Large intestine (tissue), 3 donors: ENCODE measurements around the gene MTHFD1L. TPM values are rescaled to one million over a fixed set of nuclear protein-coding genes. Genes with fewer than 3 reads are reported as not detected.

Source experiments
- DNase-seq, 2 donors: peaks; one replicate each; pipeline versions ENCODE4 v3.0.0 to v3.0.0-alpha.2; 2013
- H3K27ac ChIP-seq: one replicate; pipeline ENCODE4 v1.5.1; 2013; ENCODE audit warnings: low read length
- H3K27me3 ChIP-seq: 2 replicates; pipeline ENCODE4 v1.6.1; 2013; ENCODE audit warnings: low read length; ENCODE audit not compliant: control insufficient read depth, insufficient read depth
- H3K36me3 ChIP-seq: 2 replicates; pipeline ENCODE4 v1.6.1; 2013; ENCODE audit warnings: low read length; ENCODE audit not compliant: control insufficient read depth, insufficient read depth
- H3K4me1 ChIP-seq: one replicate; pipeline ENCODE4 v1.6.1; 2013; ENCODE audit warnings: low read length; ENCODE audit not compliant: control insufficient read depth, insufficient read depth
- H3K4me3 ChIP-seq: one replicate; pipeline ENCODE4 v1.5.1; 2013; ENCODE audit warnings: low read length
- H3K9me3 ChIP-seq: one replicate; pipeline ENCODE4 v1.6.1; 2013; ENCODE audit warnings: mild to moderate bottlenecking, low read depth, low read length, moderate library complexity; ENCODE audit not compliant: control insufficient read depth
- WGBS: methylation state at CpG from one replicate; pipeline ENCODE4 v1.1.5; 2013; ENCODE audit warnings: low lambda C conversion rate; ENCODE audit not compliant: insufficient coverage; 5-methylcytosine and 5-hydroxymethylcytosine counted together
- polyA plus RNA-seq: library from polyadenylated mRNA; unstranded; fragments of 120-200 nt; gene quantifications from one replicate; pipeline ENCODE4 v1.2.1, GENCODE V29; 2013

Gene MTHFD1L
- polyA plus RNA-seq, 1 donor, result 11.7 TPM

DNA sequence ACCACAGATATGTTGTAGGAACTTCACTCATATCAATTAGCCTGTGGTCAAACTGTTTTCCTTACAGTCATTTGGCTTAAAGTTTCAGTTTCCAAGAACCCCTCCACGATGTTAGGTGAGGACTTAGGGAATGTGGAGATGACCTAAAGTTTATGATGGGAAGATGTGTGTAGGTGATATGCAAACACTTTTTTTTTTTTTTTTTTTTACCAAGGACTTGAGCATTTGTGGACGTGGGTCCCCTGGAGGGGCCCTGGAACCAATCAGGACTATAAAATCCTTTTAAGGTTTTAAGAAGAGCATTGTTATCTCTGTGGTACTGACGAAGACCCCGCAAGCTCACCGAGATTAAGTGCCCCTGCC is 478 bp upstream of the MTHFD1L start:
- no CpG with 5 or more reads among the region's 5 CpGs for WGBS
- no peak for DNase-seq
- H3K36me3 ChIP-seq, result no peaks in the 10 kb centered on the region

DNA sequence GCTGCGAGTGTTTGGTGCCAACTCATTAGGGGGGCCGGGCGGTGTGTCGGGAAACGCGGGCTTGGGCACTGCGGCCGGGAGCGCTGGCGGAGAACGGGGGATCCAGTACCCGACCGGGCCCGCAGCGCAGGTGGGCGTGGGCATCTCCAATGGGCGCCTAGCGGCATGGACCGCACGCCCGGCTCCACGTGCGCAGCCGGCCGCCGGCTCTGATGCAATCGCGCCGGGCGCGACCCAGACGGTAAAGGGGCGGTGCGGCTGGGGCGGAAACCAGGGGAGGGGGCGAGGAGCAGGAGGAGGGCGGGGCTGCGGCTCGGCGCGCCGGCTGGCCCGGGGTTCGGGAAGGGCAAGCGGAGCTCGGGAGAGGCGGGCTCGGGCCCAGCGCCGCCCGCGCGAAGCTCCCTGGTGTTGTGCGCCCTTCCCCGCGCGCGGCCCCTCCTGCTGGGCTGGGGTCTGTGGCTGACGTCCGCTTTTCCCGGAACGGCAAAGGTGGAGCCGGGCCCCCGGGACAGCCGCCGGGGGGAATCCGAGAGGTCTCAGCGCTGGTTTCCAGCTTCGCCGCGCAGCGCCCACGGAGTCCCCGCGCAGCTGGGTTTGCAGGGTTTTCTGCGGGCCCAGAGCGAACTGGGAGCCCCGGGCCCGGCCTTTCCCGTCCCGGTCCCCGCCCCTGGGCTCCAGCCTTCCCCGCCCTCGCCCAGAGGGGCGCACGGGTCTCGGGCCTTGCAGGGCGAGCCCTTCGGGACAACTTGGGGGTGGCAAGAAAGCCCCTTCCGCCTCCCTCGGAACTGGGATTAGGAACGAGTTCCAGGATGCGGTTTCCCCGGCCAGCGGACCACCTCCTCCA is 867 bp downstream of the MTHFD1L start:
- peak; percentile 83 to 87 for DNase-seq
- 0% methylated on average over 2 of the region's 95 CpGs for WGBS
- Histone ChIP-seq H3K36me3 (no peaks in the 10 kb centered on the region), H3K9me3 (no peaks in the 10 kb centered on the region), H3K27ac (peak overlapping the region; percentile 94), H3K4me3 (peak overlapping the region; percentile 73), H3K27me3 (no peaks in the 10 kb centered on the region), H3K4me1 (peaks cover 7% of the 10 kb centered on the region)

More for the DNA sequence above, 478 bp upstream of the MTHFD1L start:
- Histone ChIP-seq H3K27me3 (no peaks in the 10 kb centered on the region), H3K27ac (peak overlapping the region; percentile 80), H3K9me3 (no peaks in the 10 kb centered on the region), H3K4me1 (peaks cover 7% of the 10 kb centered on the region), H3K4me3 (peak overlapping the region; percentile 52)

DNA sequence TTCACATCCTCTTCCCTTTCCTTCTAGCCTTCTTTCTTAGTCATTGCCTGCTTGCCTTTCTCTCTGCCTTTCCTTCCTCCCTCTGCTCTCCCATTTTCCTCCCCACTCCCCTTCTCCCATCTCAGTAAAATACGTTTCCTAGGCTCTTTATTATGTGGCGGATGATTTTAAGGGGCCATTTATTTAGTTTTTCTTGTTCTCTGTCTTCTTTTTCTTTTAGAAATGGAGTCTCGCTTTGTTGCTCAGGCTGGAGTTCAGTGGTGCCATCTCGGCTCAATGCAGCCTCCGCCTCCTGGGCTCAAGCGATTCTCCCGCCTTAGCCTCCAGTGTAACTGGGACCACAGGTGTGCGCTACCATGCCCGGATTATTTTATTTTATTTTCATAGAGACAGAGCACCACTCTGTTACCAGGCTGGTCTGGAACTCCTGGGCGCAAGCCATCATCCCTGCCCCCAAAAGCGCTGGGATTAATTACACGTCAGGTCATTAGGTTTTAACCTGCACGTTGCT is 1.5 kb downstream of the MTHFD1L start:
- Histone ChIP-seq H3K36me3 (no peaks in the 10 kb centered on the region), H3K27ac (peak overlapping the region; percentile 94), H3K4me1 (peaks cover 7% of the 10 kb centered on the region), H3K4me3 (peak overlapping the region; percentile 73), H3K27me3 (no peaks in the 10 kb centered on the region), H3K9me3 (no peaks in the 10 kb centered on the region)
- WGBS, result 60% methylated on average over 5 of the region's 13 CpGs
- DNase-seq, result no peak

DNA sequence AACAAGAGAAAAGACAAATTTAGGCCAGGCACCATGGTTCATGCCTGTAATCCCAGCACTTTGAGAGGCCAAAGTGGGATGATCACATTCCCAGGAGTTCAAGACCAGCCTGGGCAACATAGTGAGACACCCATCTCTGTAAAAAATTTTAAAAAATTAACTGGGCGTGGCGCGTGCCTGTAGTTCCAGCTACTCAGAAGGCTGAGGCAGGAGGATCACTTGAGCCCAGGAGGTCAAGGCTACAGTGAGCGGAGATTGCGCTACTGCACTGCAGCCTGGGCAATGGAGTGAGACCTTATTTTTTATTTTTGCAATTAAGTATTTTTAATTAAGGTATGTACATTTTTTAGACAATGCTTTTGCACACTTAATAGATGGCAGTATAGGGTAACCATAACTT is 3.3 kb downstream of the MTHFD1L start:
- no peak for DNase-seq
- Histone ChIP-seq H3K9me3 (no peaks in the 10 kb centered on the region), H3K4me1 (peaks cover 7% of the 10 kb centered on the region), H3K27me3 (no peaks in the 10 kb centered on the region), H3K36me3 (no peaks in the 10 kb centered on the region), H3K4me3 (no peak overlapping the region), H3K27ac (no peak overlapping the region)
- no CpG with 5 or more reads among the region's 5 CpGs for WGBS

DNA sequence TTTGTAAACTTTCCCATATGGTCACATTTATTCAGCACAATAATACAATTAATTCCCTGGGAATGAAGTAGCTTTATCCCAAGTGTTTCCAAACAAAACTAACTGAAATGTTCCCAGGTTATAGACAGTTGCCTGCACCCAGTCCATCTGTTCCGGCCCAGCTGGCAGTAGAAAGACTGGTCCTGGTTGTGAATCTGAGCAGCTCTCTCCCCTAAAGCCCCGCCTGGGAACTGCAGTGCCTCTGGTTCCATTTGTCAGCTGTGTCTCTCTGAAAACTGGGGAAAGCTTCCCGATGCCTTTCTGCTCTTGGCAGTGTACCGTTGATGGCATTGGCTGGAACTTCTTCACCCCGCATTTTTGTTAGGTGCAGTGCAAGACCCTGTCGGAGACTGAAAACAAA is 8.7 kb downstream of the MTHFD1L start:
- WGBS, result no CpG with 5 or more reads among the region's 6 CpGs
- Histone ChIP-seq H3K9me3 (no peaks in the 10 kb centered on the region), H3K4me3 (no peak overlapping the region), H3K27ac (no peak overlapping the region), H3K27me3 (no peaks in the 10 kb centered on the region), H3K4me1 (peaks cover 3% of the 10 kb centered on the region), H3K36me3 (no peaks in the 10 kb centered on the region)
- DNase-seq, result no peak

DNA sequence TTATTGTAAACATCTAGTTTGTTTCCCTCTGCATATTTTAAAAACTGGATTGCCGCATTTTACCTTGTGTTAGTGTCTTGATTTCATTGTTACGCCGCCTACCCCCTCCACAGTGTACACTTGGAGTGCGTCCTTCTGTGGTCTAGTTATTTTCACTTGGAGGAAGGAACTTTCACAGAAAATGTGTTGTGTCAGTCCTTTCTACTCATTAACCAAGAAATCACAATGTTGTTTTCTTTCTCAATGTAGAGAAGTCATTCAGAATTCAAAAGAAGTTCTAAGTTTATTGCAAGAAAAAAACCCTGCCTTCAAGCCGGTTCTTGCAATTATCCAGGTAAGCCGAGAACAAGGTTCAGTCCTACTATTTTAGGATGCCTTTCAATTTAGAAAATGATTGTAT is 10.3 kb downstream of the MTHFD1L start:
- Histone ChIP-seq H3K36me3 (no peaks in the 10 kb centered on the region), H3K4me3 (no peak overlapping the region), H3K9me3 (no peaks in the 10 kb centered on the region), H3K27me3 (no peaks in the 10 kb centered on the region), H3K4me1 (peaks cover 3% of the 10 kb centered on the region), H3K27ac (no peak overlapping the region)
- no CpG with 5 or more reads among the region's 6 CpGs for WGBS
- no peak for DNase-seq

DNA sequence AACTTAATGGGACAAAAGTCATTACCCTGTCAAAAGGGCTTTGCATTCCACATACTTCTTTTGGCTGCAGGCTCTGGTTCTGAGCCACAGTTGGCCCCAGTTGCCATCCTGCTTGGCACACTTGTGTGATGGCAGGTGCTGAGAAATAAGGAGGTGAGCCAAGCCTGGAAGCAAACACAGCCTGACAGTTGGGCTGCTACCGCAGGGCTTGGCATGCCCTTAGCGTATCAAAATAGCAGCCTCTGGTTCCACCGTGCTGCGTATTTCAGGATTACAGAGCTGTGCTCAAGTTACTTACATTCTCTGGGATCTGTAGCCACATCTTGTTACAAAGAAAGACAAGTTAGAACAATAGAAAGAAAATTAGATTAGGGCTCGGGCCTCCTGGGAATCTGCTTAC is 11.1 kb downstream of the MTHFD1L start:
- Histone ChIP-seq H3K36me3 (no peaks in the 10 kb centered on the region), H3K27me3 (no peaks in the 10 kb centered on the region), H3K4me3 (no peak overlapping the region), H3K27ac (no peak overlapping the region), H3K4me1 (peaks cover 3% of the 10 kb centered on the region), H3K9me3 (no peaks in the 10 kb centered on the region)
- no peak for DNase-seq
- no CpG with 5 or more reads among the region's 5 CpGs for WGBS

DNA sequence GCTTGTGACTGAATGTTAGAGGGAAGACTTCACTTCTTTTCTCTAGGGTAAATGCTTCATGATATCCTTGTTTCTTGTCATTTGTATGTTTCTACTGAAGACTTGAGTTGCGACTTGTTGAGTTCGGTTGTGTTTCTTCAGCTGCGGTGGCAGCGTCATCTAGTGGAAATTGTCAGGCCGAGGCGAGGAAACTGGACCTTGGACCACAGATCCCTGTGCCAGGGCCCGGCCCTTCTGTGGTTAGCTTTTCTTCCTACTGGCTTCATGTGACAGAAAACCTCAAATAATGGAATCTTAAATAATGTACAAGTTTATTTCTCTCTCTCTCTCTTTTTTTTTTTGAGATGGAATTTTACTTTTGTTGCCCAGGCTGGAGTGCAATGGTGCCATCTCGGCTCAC is 12.4 kb downstream of the MTHFD1L start:
- H3K4me3 ChIP-seq, result no peak overlapping the region
- H3K27ac ChIP-seq, result no peak overlapping the region
- H3K27me3 ChIP-seq, result no peaks in the 10 kb centered on the region
- H3K36me3 ChIP-seq, result no peaks in the 10 kb centered on the region
- peak; percentile 60 to 83 for DNase-seq
- peaks cover 3% of the 10 kb centered on the region for H3K4me1 ChIP-seq
- H3K9me3 ChIP-seq, result no peaks in the 10 kb centered on the region
- no CpG with 5 or more reads among the region's 8 CpGs for WGBS

DNA sequence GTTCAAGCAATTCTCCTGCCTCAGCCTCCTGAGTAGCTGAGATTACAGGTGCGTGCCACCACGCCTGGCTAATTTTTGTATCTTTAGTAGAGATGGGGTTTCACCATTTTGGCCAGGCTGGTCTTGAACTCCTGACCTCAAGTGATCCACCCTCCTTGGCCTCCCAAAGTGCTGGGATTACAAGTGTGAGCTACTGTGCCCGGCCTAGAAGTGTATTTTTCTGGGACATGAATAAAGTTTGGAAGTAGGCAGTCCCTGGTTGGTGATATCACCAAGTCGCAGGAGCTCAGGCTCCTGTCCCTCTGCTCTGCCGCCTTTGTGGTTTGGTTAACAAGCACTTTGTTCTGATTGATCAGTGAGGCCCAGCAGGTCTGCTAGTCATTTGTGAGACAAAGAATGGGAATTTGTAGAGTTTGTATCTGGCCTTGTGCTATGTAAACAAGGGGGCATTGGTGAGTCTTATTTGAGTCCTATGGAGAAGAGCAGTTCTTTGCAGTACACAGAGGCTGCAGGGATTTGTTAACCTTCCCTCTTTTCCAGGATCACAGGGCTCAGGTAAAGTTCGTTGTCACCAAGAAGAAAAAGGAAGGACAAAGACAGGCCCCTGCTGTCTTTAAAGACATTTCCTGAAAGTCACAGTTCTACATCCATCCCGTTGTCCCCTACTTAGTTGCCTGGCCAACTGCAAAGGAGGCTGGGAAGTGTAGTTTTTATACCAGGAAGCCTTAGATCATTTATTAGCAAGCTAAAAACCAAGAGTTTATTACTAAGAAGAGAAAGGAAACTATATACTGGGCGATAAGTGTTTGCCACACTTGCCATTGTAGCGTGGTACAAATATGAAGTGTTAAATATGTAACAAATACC is 13.1 kb downstream of the MTHFD1L start:
- Histone ChIP-seq H3K36me3 (peaks cover 2% of the 10 kb centered on the region), H3K4me1 (peaks cover 3% of the 10 kb centered on the region), H3K9me3 (no peaks in the 10 kb centered on the region), H3K27me3 (no peaks in the 10 kb centered on the region), H3K4me3 (no peak overlapping the region), H3K27ac (no peak overlapping the region)
- WGBS, result 61% methylated on average over 2 of the region's 9 CpGs
- DNase-seq, result no peak

DNA sequence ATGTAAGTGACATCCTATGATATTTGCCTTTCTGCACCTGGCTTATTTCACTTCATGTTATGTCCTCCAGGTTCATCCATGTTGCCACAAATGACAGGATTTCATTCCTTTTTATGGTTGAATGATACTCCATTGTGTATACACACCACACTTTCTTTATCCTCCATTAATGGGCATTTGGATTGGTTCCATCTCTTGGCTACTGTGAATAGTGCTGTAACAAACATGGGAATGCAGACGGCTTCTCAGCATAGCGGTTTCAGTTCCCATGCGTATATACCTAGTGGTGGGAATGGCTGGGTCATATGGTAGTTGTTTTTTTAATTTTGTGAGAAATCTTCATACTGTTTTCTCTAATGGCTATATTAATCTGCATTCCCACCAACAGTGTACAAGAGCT is 14.8 kb downstream of the MTHFD1L start:
- DNase-seq, result no peak
- Histone ChIP-seq H3K4me1 (peaks cover 3% of the 10 kb centered on the region), H3K4me3 (no peak overlapping the region), H3K27ac (no peak overlapping the region), H3K27me3 (no peaks in the 10 kb centered on the region), H3K36me3 (peaks cover 6% of the 10 kb centered on the region), H3K9me3 (no peaks in the 10 kb centered on the region)
- no CpG with 5 or more reads among the region's 3 CpGs for WGBS
